T-helper 1 cell treated with Interleukin-12 subunit alpha and Interleukin-12 subunit beta and Interleukin-4 antibody, amounts not matched to agents 30 μg/mL and 1 μg/mL, for 36 hours (primary cell): ENCODE results near the gene SLC1A4.
A peak's percentile ranks its signal among the peaks of the same experiment; 100 is the strongest.

Source experiments
- H3K27ac Mint-ChIP-seq: one replicate; pipeline ENCODE4 v1.8.0; 2021; ENCODE audit warnings: mild to moderate bottlenecking, mixed read lengths
- H3K27me3 Mint-ChIP-seq: one replicate; pipeline ENCODE4 v1.8.0; 2021; ENCODE audit warnings: low read depth, mixed read lengths
- H3K36me3 Mint-ChIP-seq: one replicate; pipeline ENCODE4 v1.8.0; 2021; ENCODE audit warnings: low read depth, mixed read lengths
- H3K4me1 Mint-ChIP-seq: one replicate; pipeline ENCODE4 v1.8.0; 2021; ENCODE audit warnings: low read depth, mixed read lengths
- H3K4me3 Mint-ChIP-seq: one replicate; pipeline ENCODE4 v1.8.0; 2021; ENCODE audit warnings: mild to moderate bottlenecking, moderate library complexity, mixed read lengths
- H3K9me3 Mint-ChIP-seq: one replicate; pipeline ENCODE4 v1.8.0; 2021; ENCODE audit warnings: mixed read lengths

Gene SLC1A4

GRCh38 chr2:64989126-64989981 lies at the start of gene SLC1A4:
Gene SLC1A4 (plus strand): TSS chr2:64989399. CDS start chr2:64989644, 245 bp downstream.
- peaks cover 11% of the 10 kb centered on the region for H3K27me3 Mint-ChIP-seq
- H3K4me3 Mint-ChIP-seq: peak within 1 kb of the TSS; percentile 91
- no peaks in the 10 kb centered on the region for H3K9me3 Mint-ChIP-seq
- peak within 1 kb of the TSS; percentile 84 for H3K27ac Mint-ChIP-seq
- peaks cover 16% of the 10 kb centered on the region for H3K36me3 Mint-ChIP-seq
- peaks cover 59% of the 10 kb centered on the region for H3K4me1 Mint-ChIP-seq

- Mint-ChIP-seq H3K27ac (no peak overlapping the region), H3K36me3 (peaks cover 9% of the 10 kb centered on the region), H3K4me1 (peaks cover 46% of the 10 kb centered on the region), H3K9me3 (peaks cover 11% of the 10 kb centered on the region), H3K27me3 (no peaks in the 10 kb centered on the region), H3K4me3 (no peak overlapping the region)
Measured at GRCh38 chr2:64941143-64941542, 48.1 kb upstream of the SLC1A4 start.

- Mint-ChIP-seq H3K36me3 (peaks cover 9% of the 10 kb centered on the region), H3K4me3 (no peak overlapping the region), H3K9me3 (peaks cover 9% of the 10 kb centered on the region), H3K27me3 (no peaks in the 10 kb centered on the region), H3K27ac (no peak overlapping the region), H3K4me1 (peaks cover 52% of the 10 kb centered on the region)
Measured at GRCh38 chr2:64941801-64942200, 47.4 kb upstream of the SLC1A4 start.

GRCh38 chr2:64942693-64943092 lies 46.5 kb upstream of the SLC1A4 start:
- Mint-ChIP-seq H3K4me3 (no peak overlapping the region), H3K36me3 (peaks cover 9% of the 10 kb centered on the region), H3K27ac (peak overlapping the region; percentile 17), H3K27me3 (no peaks in the 10 kb centered on the region), H3K9me3 (peaks cover 9% of the 10 kb centered on the region), H3K4me1 (peaks cover 61% of the 10 kb centered on the region)

GRCh38 chr2:64943387-64944150 lies 45.6 kb upstream of the SLC1A4 start:
- peaks cover 9% of the 10 kb centered on the region for H3K36me3 Mint-ChIP-seq
- H3K27ac Mint-ChIP-seq: no peak overlapping the region
- peaks cover 66% of the 10 kb centered on the region for H3K4me1 Mint-ChIP-seq
- H3K27me3 Mint-ChIP-seq: no peaks in the 10 kb centered on the region
- peaks cover 9% of the 10 kb centered on the region for H3K9me3 Mint-ChIP-seq
- no peak overlapping the region for H3K4me3 Mint-ChIP-seq

- peak overlapping the region; percentile 65 for H3K27ac Mint-ChIP-seq
- H3K27me3 Mint-ChIP-seq: no peaks in the 10 kb centered on the region
- peaks cover 9% of the 10 kb centered on the region for H3K36me3 Mint-ChIP-seq
- H3K4me1 Mint-ChIP-seq: peaks cover 58% of the 10 kb centered on the region
- H3K9me3 Mint-ChIP-seq: peaks cover 9% of the 10 kb centered on the region
- H3K4me3 Mint-ChIP-seq: no peak overlapping the region
Measured at GRCh38 chr2:64944484-64944883, 44.7 kb upstream of the SLC1A4 start.

GRCh38 chr2:64945973-64946768 lies 43.0 kb upstream of the SLC1A4 start:
- Mint-ChIP-seq H3K27me3 (no peaks in the 10 kb centered on the region), H3K4me1 (peaks cover 58% of the 10 kb centered on the region), H3K36me3 (peaks cover 9% of the 10 kb centered on the region), H3K9me3 (peaks cover 9% of the 10 kb centered on the region), H3K4me3 (peak overlapping the region; percentile 72), H3K27ac (peak overlapping the region; percentile 92)

- Mint-ChIP-seq H3K36me3 (peaks cover 9% of the 10 kb centered on the region), H3K27me3 (no peaks in the 10 kb centered on the region), H3K4me3 (peak overlapping the region; percentile 72), H3K27ac (peak overlapping the region; percentile 92), H3K4me1 (peaks cover 56% of the 10 kb centered on the region), H3K9me3 (peaks cover 9% of the 10 kb centered on the region)
Measured at GRCh38 chr2:64946769-64947247, 42.4 kb upstream of the SLC1A4 start.

GRCh38 chr2:64947885-64948284 lies 41.3 kb upstream of the SLC1A4 start:
- H3K27me3 Mint-ChIP-seq: no peaks in the 10 kb centered on the region
- no peak overlapping the region for H3K4me3 Mint-ChIP-seq
- H3K27ac Mint-ChIP-seq: peak overlapping the region; percentile 34
- H3K36me3 Mint-ChIP-seq: peaks cover 9% of the 10 kb centered on the region
- peaks cover 48% of the 10 kb centered on the region for H3K4me1 Mint-ChIP-seq
- peaks cover 9% of the 10 kb centered on the region for H3K9me3 Mint-ChIP-seq

- Mint-ChIP-seq H3K9me3 (peaks cover 6% of the 10 kb centered on the region), H3K36me3 (peaks cover 4% of the 10 kb centered on the region), H3K27ac (no peak overlapping the region), H3K27me3 (no peaks in the 10 kb centered on the region), H3K4me1 (peaks cover 35% of the 10 kb centered on the region), H3K4me3 (no peak overlapping the region)
Measured at GRCh38 chr2:64950226-64951160, 38.7 kb upstream of the SLC1A4 start.

- Mint-ChIP-seq H3K27ac (no peak overlapping the region), H3K9me3 (peaks cover 5% of the 10 kb centered on the region), H3K27me3 (no peaks in the 10 kb centered on the region), H3K36me3 (no peaks in the 10 kb centered on the region), H3K4me1 (peaks cover 25% of the 10 kb centered on the region), H3K4me3 (no peak overlapping the region)
Measured at GRCh38 chr2:64951306-64951953, 37.8 kb upstream of the SLC1A4 start.

- H3K27ac Mint-ChIP-seq: no peak overlapping the region
Measured at GRCh38 chr2:64952096-64952495, 37.1 kb upstream of the SLC1A4 start.

More at GRCh38 chr2:64952096-64952495, 37.1 kb upstream of the SLC1A4 start:
- Mint-ChIP-seq H3K4me1 (peaks cover 19% of the 10 kb centered on the region), H3K4me3 (no peak overlapping the region), H3K27me3 (no peaks in the 10 kb centered on the region), H3K36me3 (no peaks in the 10 kb centered on the region), H3K9me3 (peaks cover 5% of the 10 kb centered on the region)
